Endothelial cell of umbilical vein (primary cell): Measurements from ENCODE around the gene TMEM176A. TPM values are rescaled to one million over a fixed set of nuclear protein-coding genes. Genes with fewer than 3 reads are reported as not detected.

Experiments used
- BruUV-seq: library from RNA; stranded (reverse); fragments of 400-500 nt; replicated peaks from 2 replicates; lab custom pipeline; 2021; lab: Mats Ljungman, UMichigan
- CTCF ChIA-PET: fragments of 300-600, 350-600 bp; sonication (Branson Sonifier 250); formaldehyde crosslinking; loops from one replicate; lab custom pipeline; 2021; ENCODE audit warnings: antibody characterized with exemption, inconsistent platforms; lab: Charles Lee
- POLR2A ChIA-PET: fragments of 300-600, 350-600 bp; sonication (Branson Sonifier 250); formaldehyde crosslinking; loops from one replicate; lab custom pipeline; 2021; ENCODE audit warnings: antibody characterized with exemption, inconsistent platforms; lab: Charles Lee
- DNase-seq: peaks from one replicate; pipeline ENCODE4 v3.0.0-alpha.2; 2011; ENCODE audit warnings: low read depth, low spot score
- FAIRE-seq: peaks from 2 replicates; lab custom pipeline; 2011; peaks lifted over from hg19 to GRCh38; lab: Jason Lieb, UNC
- H2AFZ ChIP-seq: 2 replicates; pipeline ENCODE4 v1.6.0; 2012; ENCODE audit warnings: low read depth, low read length, control low read depth, inconsistent platforms
- H3K27ac ChIP-seq: 2 replicates; pipeline ENCODE4 v1.5.1; 2011; ENCODE audit warnings: low read depth, mild to moderate bottlenecking, control low read depth, low read length, moderate library complexity; ENCODE audit not compliant: insufficient read depth
- H3K27me3 ChIP-seq, 2 experiments: 2 replicates each; pipeline versions ENCODE4 v1.6.0 to v1.6.1; 2011; ENCODE audit warnings: low read length in 2 of 2, mixed read lengths in 1 of 2; ENCODE audit not compliant: control insufficient read depth in 2 of 2, insufficient read depth in 2 of 2
- H3K36me3 ChIP-seq, 2 experiments: 2 replicates in 1 of 2; 3 replicates in 1 of 2; pipeline ENCODE4 v1.5.1; 2011; ENCODE audit warnings: low read length in 2 of 2, mild to moderate bottlenecking in 1 of 2, moderate library complexity in 1 of 2; ENCODE audit not compliant: control insufficient read depth in 2 of 2, insufficient read depth in 2 of 2; ENCODE audit errors: extremely low read depth in 1 of 2
- H3K4me1 ChIP-seq: 3 replicates; pipeline ENCODE4 v1.5.1; 2011; ENCODE audit warnings: mild to moderate bottlenecking, low read length; ENCODE audit not compliant: control insufficient read depth, insufficient read depth; ENCODE audit errors: extremely low read depth
- H3K4me2 ChIP-seq: 2 replicates; pipeline ENCODE4 v1.6.1; 2011; ENCODE audit warnings: low read length, control low read depth, mixed read lengths; ENCODE audit not compliant: insufficient read depth
- H3K4me3 ChIP-seq, 3 experiments: fragments of 200-600 bp in 1 of 3; sonication (generic), shearing (Covaris generic) in 1 of 3; replicated peaks in 1 of 3; 2 replicates each; pipeline ENCODE4 v1.5.1; 2011 to 2016; ENCODE audit warnings: control low read depth in 3 of 3, low read length in 3 of 3, mild to moderate bottlenecking in 2 of 3, inconsistent platforms in 1 of 3, low read depth in 1 of 3, moderate library complexity in 1 of 3; ENCODE audit not compliant: insufficient read depth in 1 of 3
- H3K79me2 ChIP-seq: 2 replicates; pipeline ENCODE4 v1.6.0; 2012; ENCODE audit warnings: low read length, inconsistent platforms; ENCODE audit not compliant: control insufficient read depth, insufficient read depth
- H3K9ac ChIP-seq: replicated peaks from 2 replicates; pipeline ENCODE3; 2011; ENCODE audit warnings: low read length, control low read depth; ENCODE audit not compliant: insufficient read depth; ENCODE audit errors: extremely low read depth
- H3K9me1 ChIP-seq: replicated peaks from 3 replicates; pipeline ENCODE4 v1.6.0; 2011; ENCODE audit warnings: mild to moderate bottlenecking, low read length; ENCODE audit not compliant: control insufficient read depth, insufficient read depth; ENCODE audit errors: extremely low read depth
- H3K9me3 ChIP-seq: replicated peaks from 2 replicates; pipeline ENCODE4 v1.5.1; 2012; ENCODE audit warnings: low read length, inconsistent platforms; ENCODE audit not compliant: control insufficient read depth, insufficient read depth
- H4K20me1 ChIP-seq: replicated peaks from 2 replicates; pipeline ENCODE3; 2011; ENCODE audit warnings: mild to moderate bottlenecking, low read length; ENCODE audit not compliant: control insufficient read depth, insufficient read depth; ENCODE audit errors: extremely low read depth
- CTCF ChIP-seq, 2 donors: IDR thresholded peaks; 1 replicate in 1 of 2; 2 replicates in 1 of 2; pipeline ENCODE4 v1.5.1; 2011; ENCODE audit warnings: low read length in 2 of 2, mild to moderate bottlenecking in 2 of 2, moderate library complexity in 2 of 2, control low read depth in 1 of 2, inconsistent platforms in 1 of 2, low read depth in 1 of 2; ENCODE audit not compliant: insufficient read depth in 1 of 2; ENCODE audit errors: extremely low read depth in 1 of 2
- EZH2 ChIP-seq: IDR thresholded peaks from 2 replicates; pipeline ENCODE4 v1.6.1; 2012; ENCODE audit warnings: borderline replicate concordance, low read depth, mild to moderate bottlenecking, moderate library complexity, low read length, inconsistent platforms; ENCODE audit not compliant: severe bottlenecking
- FOS ChIP-seq: IDR thresholded peaks from 2 replicates; pipeline ENCODE4 v1.6.1; 2011; ENCODE audit warnings: mild to moderate bottlenecking, low read length, moderate library complexity, borderline replicate concordance; ENCODE audit not compliant: insufficient read depth
- GATA2 ChIP-seq: IDR thresholded peaks from 2 replicates; pipeline ENCODE4 v1.7.0; 2011; ENCODE audit warnings: low read depth, mild to moderate bottlenecking, moderate library complexity, mixed read lengths, low read length; ENCODE audit not compliant: insufficient read length, insufficient read depth
- JUN ChIP-seq: IDR thresholded peaks from 2 replicates; pipeline ENCODE4 v1.6.1; 2011; ENCODE audit warnings: borderline replicate concordance, low read depth; ENCODE audit not compliant: insufficient read length, insufficient read depth
- MAX ChIP-seq: IDR thresholded peaks from 2 replicates; pipeline ENCODE4 v1.6.1; 2011; ENCODE audit not compliant: insufficient read depth, insufficient read length
- MYC ChIP-seq: IDR thresholded peaks from one replicate; pipeline ENCODE4 v1.6.1; 2011; ENCODE audit warnings: mild to moderate bottlenecking, low read depth, low read length
- POLR2A ChIP-seq: IDR thresholded peaks from 2 replicates; pipeline ENCODE4 v1.6.1; 2012; ENCODE audit warnings: low read depth, mild to moderate bottlenecking, control low read depth, low read length
- POLR2AphosphoS5 ChIP-seq: IDR thresholded peaks from 2 replicates; pipeline ENCODE4 v1.6.1; 2012; ENCODE audit warnings: low read depth, mild to moderate bottlenecking, control low read depth, low read length, moderate library complexity; ENCODE audit not compliant: insufficient read depth
- dilution Hi-C: fragments of 300-500 bp; cut with MboI; formaldehyde crosslinking; loops from one replicate; pipeline ENCODE4 v1.15.0; 2019; ENCODE audit warnings: low sequenced_read_pairs; ENCODE audit not compliant: extremely low pct_ligation_motif_present
- intact Hi-C: fragments of 100-400 bp; cut with micrococcal nuclease; formaldehyde crosslinking; loops from one replicate; pipeline ENCODE4 v1.10.0; 2022
- polyA plus RNA-seq, 4 experiments: library from polyadenylated mRNA; depleted of rRNA in 3 of 4; stranded (reverse) in 3 of 4; unstranded in 1 of 4; fragments of >200 nt; gene quantifications; 2 replicates each; pipeline versions ENCODE4 v1.2.1 to v1.2.3, GENCODE V29; 2011 to 2012; ENCODE audit warnings: missing spikeins in 1 of 4
- total RNA-seq: library from RNA; stranded (reverse); gene quantifications from 2 replicates; pipeline ENCODE4 v1.2.3, GENCODE V29; 2021

Gene TMEM176A
- total and polyA plus RNA-seq, 2 donors (not counting 3 experiments of a cell fraction or from before 2014, with no cell fraction given) = not detected

GRCh38 chr7:150830937-150831336, 30.4 kb downstream of the TMEM176A start:
- dilution Hi-C loops = no loop called here
- POLR2A ChIA-PET = no interaction called here
- Histone ChIP-seq H4K20me1 (no peaks in the 10 kb centered on the region), H3K27me3 (peaks cover 4 to 14% of the 10 kb centered on the region in 2 experiments), H3K9me1 (no peaks in the 10 kb centered on the region), H3K4me1 (no peaks in the 10 kb centered on the region), H3K9ac (no peak overlapping the region), H3K36me3 (no peaks in the 10 kb centered on the region), H3K27ac (no peak overlapping the region), H3K9me3 (no peaks in the 10 kb centered on the region), H3K4me2 (no peak overlapping the region), H3K79me2 (no peaks in the 10 kb centered on the region), H3K4me3 (no peak overlapping the region), H2AFZ (no peak overlapping the region)
- FAIRE-seq (no peak), DNase-seq (no peak)
- no peak for TF ChIP-seq POLR2A
- no peak for TF ChIP-seq MAX
- no peak for TF ChIP-seq GATA2
- no peak for TF ChIP-seq POLR2AphosphoS5
- no peak for TF ChIP-seq FOS
- TF ChIP-seq JUN = no peak
- intact Hi-C loops = no loop called here
- BruUV-seq = no TSS peak
- CTCF ChIA-PET = no interaction called here

GRCh38 chr7:150831851-150832250, 31.3 kb downstream of the TMEM176A start:
- Histone ChIP-seq H3K27me3 (peaks cover 4 to 13% of the 10 kb centered on the region in 2 experiments), H3K4me1 (no peaks in the 10 kb centered on the region), H3K27ac (no peak overlapping the region), H4K20me1 (no peaks in the 10 kb centered on the region), H3K36me3 (no peaks in the 10 kb centered on the region), H3K9me3 (no peaks in the 10 kb centered on the region), H3K9me1 (no peaks in the 10 kb centered on the region), H3K4me3 (no peak overlapping the region), H3K4me2 (no peak overlapping the region), H2AFZ (no peak overlapping the region), H3K9ac (no peak overlapping the region), H3K79me2 (no peaks in the 10 kb centered on the region)
- TF ChIP-seq EZH2 (no peak), POLR2AphosphoS5 (no peak), CTCF (IDR thresholded peaks at IDR 0.05; ENCODE audit: extremely low read depth in 1 of 2, insufficient read depth in 1 of 2, low read depth in 1 of 2, low read length in 2 of 2) (no peak), GATA2 (no peak), MYC (no peak), FOS (no peak), MAX (no peak), JUN (no peak), POLR2A (no peak)
- DNase-seq (no peak), FAIRE-seq (no peak)
- no TSS peak for BruUV-seq
- intact Hi-C loops = no loop called here
- dilution Hi-C loops = no loop called here
- ChIA-PET POLR2A (no interaction called here), CTCF (interaction anchor here (1.2 kb wide), 1 partner anchor 12 kb away, joined by 3 read pairs; no protein-coding TSS in a partner anchor)
